ENCODE results near the gene DOCK10. TPM values are rescaled to one million over a fixed set of nuclear protein-coding genes. Genes with fewer than 3 reads are reported as not detected.

DOCK10 gene
- total RNA-seq, 1 donor, result 176 TPM

DNA sequence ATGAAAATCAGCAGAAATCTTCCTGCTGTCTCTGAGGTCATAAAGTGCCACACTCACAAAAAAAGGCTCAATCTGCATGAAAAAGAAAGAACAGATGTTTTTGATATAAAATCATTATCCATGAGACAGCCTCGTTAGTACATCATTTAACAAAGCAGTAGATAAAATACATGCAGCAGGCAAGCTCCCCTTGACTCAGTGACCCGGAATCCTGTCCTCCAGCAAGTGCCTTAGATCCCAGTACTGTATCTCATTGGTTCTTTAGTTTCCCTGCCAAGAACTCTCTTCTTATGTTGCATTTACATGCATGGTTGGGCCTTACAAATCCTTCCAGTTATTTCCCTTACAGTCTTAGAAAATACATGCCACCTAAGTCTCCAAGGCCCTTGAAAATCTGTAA lies 177.3 kb downstream of the DOCK10 start:
- H3K27me3 ChIP-seq (ENCODE audit: insufficient read depth, low read length), result no peaks in the 10 kb centered on the region
- H3K9me3 ChIP-seq (ENCODE audit: low read depth, low read length), result no peaks in the 10 kb centered on the region
- H3K4me1 ChIP-seq (ENCODE audit: insufficient read depth, low read length), result no peaks in the 10 kb centered on the region
- no peak overlapping the region for H3K4me3 ChIP-seq (ENCODE audit: low read length)

DNA sequence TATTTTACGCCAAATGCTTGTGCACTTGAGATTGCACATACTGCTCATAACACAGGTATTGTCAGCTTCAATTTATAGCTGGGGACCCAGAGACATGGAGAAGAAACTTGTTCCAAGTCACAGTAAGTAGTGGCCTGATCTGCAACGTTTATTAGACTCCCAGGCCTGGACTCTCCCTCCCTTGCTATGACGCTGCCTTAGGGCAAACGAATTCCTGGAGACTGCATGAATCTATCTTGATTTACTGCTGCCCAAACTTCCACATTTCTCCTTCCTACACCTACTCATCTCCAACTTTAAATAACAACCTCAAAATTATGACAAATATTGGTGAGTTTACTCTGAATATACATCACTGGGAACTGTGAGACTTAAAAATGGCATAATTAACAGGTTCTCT lies 181.0 kb downstream of the DOCK10 start:
- Histone ChIP-seq H3K27me3 (ENCODE audit: insufficient read depth, low read length) (no peaks in the 10 kb centered on the region), H3K9me3 (ENCODE audit: low read depth, low read length) (no peaks in the 10 kb centered on the region), H3K4me3 (ENCODE audit: low read length) (no peak overlapping the region), H3K4me1 (ENCODE audit: insufficient read depth, low read length) (no peaks in the 10 kb centered on the region)

DNA sequence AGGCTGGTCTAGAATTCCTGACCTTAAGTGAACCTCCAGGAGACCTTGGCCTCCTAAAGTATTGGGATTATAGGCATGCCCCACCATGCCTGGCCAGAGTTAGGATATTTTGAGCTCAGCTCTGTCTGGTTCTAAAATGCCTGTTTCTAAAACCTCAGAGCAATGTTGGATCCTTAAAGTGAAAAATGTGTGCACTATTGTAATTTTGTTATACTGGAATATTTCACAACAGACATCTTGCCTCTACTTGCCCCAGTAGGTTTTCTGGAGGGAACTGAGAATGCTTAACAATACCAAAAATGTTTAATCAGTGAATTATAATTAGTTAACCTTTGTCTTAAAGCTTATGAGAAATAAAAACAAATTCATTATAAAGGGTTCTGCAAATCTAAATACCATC lies 181.5 kb downstream of the DOCK10 start:
- H3K4me3 ChIP-seq (ENCODE audit: low read length), result no peak overlapping the region
- H3K27me3 ChIP-seq (ENCODE audit: insufficient read depth, low read length), result no peaks in the 10 kb centered on the region
- H3K9me3 ChIP-seq (ENCODE audit: low read depth, low read length), result no peaks in the 10 kb centered on the region
- H3K4me1 ChIP-seq (ENCODE audit: insufficient read depth, low read length), result no peaks in the 10 kb centered on the region

DNA sequence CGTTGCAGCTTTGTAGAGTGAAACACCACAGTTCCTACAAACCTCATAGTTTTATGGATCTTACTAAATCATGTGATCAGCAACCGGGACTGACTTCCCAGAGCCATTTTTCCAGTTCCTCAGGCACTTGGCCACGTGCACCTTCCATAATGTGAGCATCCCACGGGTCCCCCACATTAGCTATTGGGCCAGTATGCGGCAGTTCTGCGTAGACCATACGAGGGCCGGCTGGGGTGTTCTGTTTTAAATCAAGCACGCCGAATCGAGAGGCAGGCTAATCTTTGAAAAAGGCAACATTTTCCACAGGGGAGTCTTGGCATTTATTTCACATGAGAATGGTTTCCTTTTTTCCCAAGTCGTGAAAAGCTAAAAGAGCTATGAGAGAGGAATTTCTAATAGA lies 190.5 kb downstream of the DOCK10 start:
- Histone ChIP-seq H3K27me3 (ENCODE audit: insufficient read depth, low read length) (no peaks in the 10 kb centered on the region), H3K4me3 (ENCODE audit: low read length) (no peak overlapping the region), H3K9me3 (ENCODE audit: low read depth, low read length) (no peaks in the 10 kb centered on the region), H3K4me1 (ENCODE audit: insufficient read depth, low read length) (no peaks in the 10 kb centered on the region)

DNA sequence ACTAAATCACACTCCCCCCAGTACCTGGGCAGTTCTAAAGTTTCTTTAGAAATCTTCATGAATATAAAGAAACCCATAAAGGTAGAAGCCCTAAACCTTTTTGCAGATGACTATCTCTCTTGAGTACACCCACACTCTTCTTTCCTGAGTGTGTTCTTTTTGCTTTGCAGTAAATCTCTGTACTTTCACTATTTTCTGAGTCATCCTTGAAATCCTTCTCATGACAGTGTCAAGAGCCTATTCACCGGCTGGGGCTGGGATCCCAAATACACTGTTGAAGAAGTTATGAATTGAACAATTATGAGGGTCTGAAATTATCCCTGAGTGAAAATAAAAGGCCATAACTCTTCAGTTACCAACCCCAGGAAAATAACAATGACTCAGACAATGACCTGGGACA lies 192.2 kb downstream of the DOCK10 start:
- Histone ChIP-seq H3K9me3 (ENCODE audit: low read depth, low read length) (no peaks in the 10 kb centered on the region), H3K4me3 (ENCODE audit: low read length) (no peak overlapping the region), H3K4me1 (ENCODE audit: insufficient read depth, low read length) (no peaks in the 10 kb centered on the region), H3K27me3 (ENCODE audit: insufficient read depth, low read length) (no peaks in the 10 kb centered on the region)

DNA sequence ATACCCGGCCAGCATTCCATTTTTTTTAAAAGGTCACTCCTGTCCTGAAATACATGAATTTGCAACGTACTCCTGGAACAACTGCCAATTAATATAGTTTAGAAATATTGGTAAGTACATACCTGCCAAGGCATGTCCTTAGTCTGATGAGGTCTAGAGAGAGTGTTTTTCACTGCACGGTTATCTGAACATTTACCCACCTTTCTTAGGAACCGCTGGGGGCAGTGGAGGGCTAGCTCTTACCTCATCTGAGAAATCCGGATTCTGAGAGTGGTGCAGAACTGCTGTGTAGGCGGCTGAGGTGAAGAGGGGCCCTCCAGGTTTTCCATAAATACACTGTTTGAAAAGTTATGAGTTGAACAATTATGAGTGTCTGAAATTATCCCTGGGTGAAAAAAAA lies 193.0 kb downstream of the DOCK10 start:
- H3K27me3 ChIP-seq (ENCODE audit: insufficient read depth, low read length), result no peaks in the 10 kb centered on the region
- no peaks in the 10 kb centered on the region for H3K4me1 ChIP-seq (ENCODE audit: insufficient read depth, low read length)
- H3K4me3 ChIP-seq (ENCODE audit: low read length), result no peak overlapping the region
- H3K9me3 ChIP-seq (ENCODE audit: low read depth, low read length), result no peaks in the 10 kb centered on the region

DNA sequence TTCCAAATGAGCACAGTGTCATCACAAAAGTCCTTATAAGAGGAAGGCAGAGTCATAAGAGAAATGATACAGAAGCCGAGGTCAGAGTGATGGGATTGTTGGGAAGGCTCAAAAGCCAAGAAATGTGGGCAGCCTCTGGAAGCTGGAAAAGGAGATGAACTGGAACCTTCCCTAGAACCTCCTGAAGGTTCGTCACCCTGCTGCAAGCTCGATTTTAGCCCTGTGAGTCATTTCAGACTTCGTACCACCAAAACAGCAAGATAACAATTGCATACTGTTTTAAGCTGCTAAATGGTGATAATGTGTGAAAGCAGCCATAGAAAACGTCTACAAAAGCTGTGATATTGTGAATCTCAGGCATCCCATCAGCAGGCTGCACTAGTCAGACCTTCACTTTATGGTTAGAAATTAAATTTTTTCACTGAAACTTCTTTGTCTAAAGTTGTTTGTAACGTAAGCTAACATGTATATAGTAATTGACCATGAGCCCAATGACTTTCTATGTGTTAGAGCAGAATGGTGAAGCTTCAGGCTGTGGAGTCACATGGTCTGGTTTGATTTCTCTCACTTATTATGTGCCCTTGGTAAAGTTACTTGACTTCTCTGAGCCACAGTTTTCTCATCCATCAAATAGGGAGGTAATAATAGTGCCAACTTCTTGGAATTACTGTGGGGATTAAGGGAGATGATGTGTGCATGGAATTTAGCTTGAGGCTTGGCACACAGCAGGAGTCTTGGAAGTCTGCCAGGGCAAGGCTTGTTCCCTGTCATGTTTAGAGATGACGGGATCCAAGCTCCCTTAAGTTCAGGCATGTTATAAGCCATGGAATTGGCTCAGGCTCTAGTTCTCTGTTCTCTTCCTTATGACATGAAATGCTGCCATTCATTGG lies 194.1 kb downstream of the DOCK10 start:
- H3K4me1 ChIP-seq (ENCODE audit: insufficient read depth, low read length), result no peaks in the 10 kb centered on the region
- H3K9me3 ChIP-seq (ENCODE audit: low read depth, low read length), result no peaks in the 10 kb centered on the region
- no peaks in the 10 kb centered on the region for H3K27me3 ChIP-seq (ENCODE audit: insufficient read depth, low read length)
- no peak overlapping the region for H3K4me3 ChIP-seq (ENCODE audit: low read length)

DNA sequence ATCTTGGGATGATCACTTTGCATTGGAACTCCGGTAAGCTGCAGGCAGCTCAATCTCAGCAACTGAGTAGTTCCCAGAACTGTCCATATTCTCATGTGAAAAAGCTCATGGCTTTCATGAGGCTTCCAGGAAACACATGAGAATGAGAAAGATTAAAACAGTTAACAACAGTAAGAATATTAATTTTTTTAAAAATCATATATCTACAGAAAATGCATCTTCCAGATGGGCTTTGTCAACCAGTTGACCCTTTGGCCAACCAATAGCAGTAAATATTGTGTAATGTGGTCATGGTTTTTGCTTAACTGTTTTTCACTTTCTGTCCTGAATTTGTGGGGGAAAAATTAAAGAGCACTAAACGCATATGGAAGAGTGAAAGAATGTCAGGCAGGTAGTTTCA lies 194.9 kb downstream of the DOCK10 start:
- Histone ChIP-seq H3K9me3 (ENCODE audit: low read depth, low read length) (no peaks in the 10 kb centered on the region), H3K4me1 (ENCODE audit: insufficient read depth, low read length) (no peaks in the 10 kb centered on the region)

DNA sequence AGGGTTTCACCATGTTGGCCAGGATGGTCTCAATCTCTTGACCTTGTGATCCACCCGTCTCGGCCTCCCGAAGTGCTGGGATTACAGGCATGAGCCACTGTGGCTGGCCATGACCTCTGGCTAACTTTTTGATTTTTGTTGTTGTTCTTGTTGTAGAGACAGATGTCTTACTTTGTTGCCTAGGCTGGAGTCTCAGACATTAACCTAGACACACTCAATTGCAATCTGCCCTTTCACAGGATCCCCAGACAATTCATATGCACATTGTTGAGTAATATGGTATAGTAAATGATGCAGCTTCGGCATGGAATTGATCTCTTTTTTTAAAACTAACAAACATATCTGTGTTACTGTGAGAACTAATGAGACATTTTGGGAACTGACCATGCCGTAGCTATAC lies 195.6 kb downstream of the DOCK10 start:
- H3K4me1 ChIP-seq (ENCODE audit: insufficient read depth, low read length), result no peaks in the 10 kb centered on the region
- H3K4me3 ChIP-seq (ENCODE audit: low read length), result no peak overlapping the region
- no peaks in the 10 kb centered on the region for H3K27me3 ChIP-seq (ENCODE audit: insufficient read depth, low read length)
- no peaks in the 10 kb centered on the region for H3K9me3 ChIP-seq (ENCODE audit: low read depth, low read length)

More for the DNA sequence above, 194.9 kb downstream of the DOCK10 start:
- no peaks in the 10 kb centered on the region for H3K27me3 ChIP-seq (ENCODE audit: insufficient read depth, low read length)
- no peak overlapping the region for H3K4me3 ChIP-seq (ENCODE audit: low read length)

DNA sequence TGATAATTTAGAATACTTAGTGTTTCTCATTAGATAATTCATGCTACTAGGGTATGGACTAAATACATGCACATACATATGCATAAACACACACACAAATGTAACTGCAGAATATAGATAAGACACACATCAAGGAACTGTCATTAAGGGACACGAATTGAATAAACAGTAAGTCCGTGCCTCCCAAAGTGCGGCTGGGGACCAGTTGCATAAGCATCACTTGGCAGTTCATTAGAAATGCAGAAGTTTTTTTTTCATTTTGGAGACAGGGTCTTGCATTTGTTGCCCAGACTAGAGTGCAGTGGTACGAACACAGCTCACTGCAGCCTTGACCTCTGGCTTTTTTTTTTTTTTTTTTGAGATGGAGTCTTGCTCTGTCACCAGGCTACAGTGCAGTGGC lies 196.1 kb downstream of the DOCK10 start:
- H3K9me3 ChIP-seq (ENCODE audit: low read depth, low read length), result no peaks in the 10 kb centered on the region
- H3K27me3 ChIP-seq (ENCODE audit: insufficient read depth, low read length), result no peaks in the 10 kb centered on the region
- H3K4me3 ChIP-seq (ENCODE audit: low read length), result no peak overlapping the region
- H3K4me1 ChIP-seq (ENCODE audit: insufficient read depth, low read length), result no peaks in the 10 kb centered on the region

DNA sequence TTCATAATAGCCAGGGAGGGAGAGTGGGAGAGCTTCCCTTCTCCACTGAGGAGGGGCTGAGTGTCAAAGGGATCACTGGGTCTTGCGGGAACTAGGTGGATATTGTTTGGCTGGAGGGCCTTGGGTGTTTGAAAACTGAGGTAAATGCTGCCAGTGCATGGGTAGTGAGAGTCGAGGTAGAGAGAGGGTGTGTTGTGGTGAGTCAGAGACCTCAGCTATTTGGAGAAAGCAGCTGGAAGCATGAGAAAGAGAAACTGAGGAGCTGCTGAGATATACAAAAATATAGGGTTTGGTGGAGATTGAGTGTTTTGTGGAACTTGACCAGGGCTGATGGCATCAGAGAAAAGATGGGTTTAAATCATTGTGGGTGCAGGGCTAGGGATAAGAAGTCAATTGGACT lies 199.1 kb downstream of the DOCK10 start:
- Histone ChIP-seq H3K4me1 (ENCODE audit: insufficient read depth, low read length) (no peaks in the 10 kb centered on the region), H3K9me3 (ENCODE audit: low read depth, low read length) (no peaks in the 10 kb centered on the region), H3K4me3 (ENCODE audit: low read length) (no peak overlapping the region), H3K27me3 (ENCODE audit: insufficient read depth, low read length) (no peaks in the 10 kb centered on the region)

DNA sequence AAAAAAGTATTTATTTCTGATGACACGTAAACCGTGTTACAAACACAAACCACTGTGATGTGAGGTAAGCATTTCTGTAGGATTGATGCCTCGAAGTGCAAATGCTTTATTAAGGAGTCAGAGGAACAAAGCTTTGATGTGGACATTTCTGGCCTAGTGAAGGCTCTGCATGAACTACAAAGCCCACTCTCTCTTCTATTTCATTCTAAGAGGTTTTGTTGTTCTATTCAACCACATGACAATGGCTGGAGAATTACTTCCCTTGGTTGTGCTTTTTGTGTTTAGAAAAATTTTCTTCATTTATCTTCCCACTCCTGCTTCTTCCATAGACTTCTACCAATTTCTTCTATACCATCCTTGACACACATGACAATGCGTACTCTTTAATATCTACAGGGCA lies 200.4 kb downstream of the DOCK10 start:
- Histone ChIP-seq H3K4me1 (ENCODE audit: insufficient read depth, low read length) (no peaks in the 10 kb centered on the region), H3K4me3 (ENCODE audit: low read length) (no peak overlapping the region), H3K9me3 (ENCODE audit: low read depth, low read length) (no peaks in the 10 kb centered on the region), H3K27me3 (ENCODE audit: insufficient read depth, low read length) (no peaks in the 10 kb centered on the region)

DNA sequence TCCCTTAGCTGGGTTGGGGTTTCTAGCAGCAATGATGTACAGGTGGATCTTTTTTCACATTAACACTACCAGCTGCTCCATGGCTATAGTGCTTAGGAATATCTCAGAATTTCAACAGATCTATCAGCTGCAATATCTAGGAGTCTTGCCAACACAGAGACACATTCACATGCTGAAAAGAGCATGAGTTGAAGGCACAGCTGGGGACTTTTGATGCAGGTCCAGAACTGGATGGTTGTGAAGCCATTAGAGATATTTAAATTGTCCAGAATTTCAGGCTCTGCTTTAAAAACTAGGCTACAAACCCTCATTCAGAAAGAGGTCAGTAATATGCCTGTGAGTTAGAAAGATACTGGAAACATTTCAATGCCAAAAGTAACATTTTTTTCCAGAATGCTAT lies 203.9 kb downstream of the DOCK10 start:
- Histone ChIP-seq H3K9me3 (ENCODE audit: low read depth, low read length) (no peaks in the 10 kb centered on the region), H3K4me3 (ENCODE audit: low read length) (no peak overlapping the region), H3K27me3 (ENCODE audit: insufficient read depth, low read length) (no peaks in the 10 kb centered on the region)

DNA sequence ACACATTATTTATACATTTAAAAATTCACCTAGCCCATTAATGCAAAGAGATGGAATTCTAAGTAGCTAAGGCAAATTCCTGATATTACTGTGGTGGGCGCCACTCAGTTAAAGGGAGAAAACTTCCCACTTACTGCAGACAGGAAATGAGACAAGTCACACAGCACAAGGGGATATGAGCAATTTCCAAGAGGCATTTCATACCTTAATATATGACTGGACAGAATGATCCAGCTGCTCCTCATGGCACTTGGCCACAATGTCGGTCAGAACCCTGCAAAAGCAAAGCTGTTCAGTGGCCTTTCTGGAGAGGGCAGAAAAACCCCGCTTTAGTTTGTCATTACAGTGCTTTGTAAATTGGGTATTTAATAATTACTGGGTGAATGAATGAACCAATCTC lies 204.7 kb downstream of the DOCK10 start:
- Histone ChIP-seq H3K27me3 (ENCODE audit: insufficient read depth, low read length) (no peaks in the 10 kb centered on the region), H3K4me1 (ENCODE audit: insufficient read depth, low read length) (no peaks in the 10 kb centered on the region), H3K9me3 (ENCODE audit: low read depth, low read length) (no peaks in the 10 kb centered on the region), H3K4me3 (ENCODE audit: low read length) (no peak overlapping the region)

More for the DNA sequence above, 203.9 kb downstream of the DOCK10 start:
- no peaks in the 10 kb centered on the region for H3K4me1 ChIP-seq (ENCODE audit: insufficient read depth, low read length)

DNA sequence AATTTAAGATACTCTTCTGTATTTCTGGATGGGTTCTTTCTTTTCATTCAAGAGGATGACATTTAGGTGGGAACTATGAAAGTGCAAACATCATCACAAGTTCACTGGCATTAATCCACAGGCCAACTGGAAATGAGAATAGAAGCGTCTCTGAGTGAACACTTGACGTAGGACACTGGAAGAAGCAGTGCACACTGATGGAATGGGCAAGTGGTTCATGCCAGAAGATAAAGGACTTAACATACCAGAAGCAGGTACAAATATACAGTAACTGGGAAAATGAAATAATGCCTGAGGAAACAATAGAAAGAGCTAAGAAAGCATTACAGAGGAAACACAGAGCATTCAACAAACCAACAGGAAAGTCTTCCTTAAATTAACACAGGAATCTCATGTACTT lies 205.2 kb downstream of the DOCK10 start:
- Histone ChIP-seq H3K4me3 (ENCODE audit: low read length) (no peak overlapping the region), H3K4me1 (ENCODE audit: insufficient read depth, low read length) (no peaks in the 10 kb centered on the region), H3K27me3 (ENCODE audit: insufficient read depth, low read length) (no peaks in the 10 kb centered on the region), H3K9me3 (ENCODE audit: low read depth, low read length) (no peaks in the 10 kb centered on the region)

DNA sequence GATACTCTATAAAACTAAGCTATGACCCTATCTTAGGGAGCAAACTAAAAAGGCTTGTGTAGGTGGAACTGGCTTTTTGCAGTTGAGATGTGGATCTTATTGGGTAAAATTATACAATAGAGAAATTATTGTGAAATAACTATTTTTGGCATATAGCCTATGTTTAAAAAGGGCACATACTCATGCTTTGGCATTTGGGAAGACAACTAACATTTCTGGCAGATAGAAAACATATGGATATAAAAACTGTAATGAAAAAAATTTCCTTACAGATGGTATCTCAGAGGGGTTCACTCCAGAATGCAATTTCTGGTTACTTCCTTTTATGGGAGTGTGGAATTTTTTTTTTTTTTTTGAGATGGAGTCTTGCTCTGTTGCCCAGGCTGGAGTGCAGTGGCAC lies 206.0 kb downstream of the DOCK10 start:
- Histone ChIP-seq H3K9me3 (ENCODE audit: low read depth, low read length) (no peaks in the 10 kb centered on the region), H3K4me1 (ENCODE audit: insufficient read depth, low read length) (no peaks in the 10 kb centered on the region)

More for the DNA sequence above, 206.0 kb downstream of the DOCK10 start:
- no peak overlapping the region for H3K4me3 ChIP-seq (ENCODE audit: low read length)
- no peaks in the 10 kb centered on the region for H3K27me3 ChIP-seq (ENCODE audit: insufficient read depth, low read length)

Measured in mononuclear cell (primary cell).